GM12872 (cell line): ENCODE data around the gene SHROOM3.

Source experiments
- TF ChIP-seq, protein P1 (sequence below): IDR thresholded peaks from 3 replicates; pipeline ENCODE4 v1.5.1; 2011; ENCODE audit warnings: low read depth, mild to moderate bottlenecking, low read length, moderate library complexity; ENCODE audit not compliant: insufficient read depth

Gene SHROOM3

DNA sequence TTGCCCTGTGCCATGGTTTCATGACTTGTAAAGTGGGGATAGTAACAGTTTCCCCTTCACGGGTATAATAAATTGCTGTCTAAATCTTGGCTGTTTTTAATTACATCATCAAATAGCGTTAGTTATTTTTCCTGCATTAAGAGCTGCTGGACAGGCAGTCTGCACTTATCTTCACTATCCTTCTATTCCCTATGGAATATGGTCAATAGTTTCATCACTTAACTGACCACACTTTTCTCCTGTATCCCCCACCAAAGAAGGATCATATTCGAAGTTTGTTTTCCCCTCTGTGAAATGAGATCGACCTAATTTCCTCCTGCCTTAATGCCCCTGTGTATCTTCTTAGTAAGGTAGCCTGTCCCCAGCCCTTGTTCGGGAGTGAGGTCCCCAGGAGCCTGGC is 133.2 kb downstream of the SHROOM3 start:
- TF ChIP-seq, protein P1, sequence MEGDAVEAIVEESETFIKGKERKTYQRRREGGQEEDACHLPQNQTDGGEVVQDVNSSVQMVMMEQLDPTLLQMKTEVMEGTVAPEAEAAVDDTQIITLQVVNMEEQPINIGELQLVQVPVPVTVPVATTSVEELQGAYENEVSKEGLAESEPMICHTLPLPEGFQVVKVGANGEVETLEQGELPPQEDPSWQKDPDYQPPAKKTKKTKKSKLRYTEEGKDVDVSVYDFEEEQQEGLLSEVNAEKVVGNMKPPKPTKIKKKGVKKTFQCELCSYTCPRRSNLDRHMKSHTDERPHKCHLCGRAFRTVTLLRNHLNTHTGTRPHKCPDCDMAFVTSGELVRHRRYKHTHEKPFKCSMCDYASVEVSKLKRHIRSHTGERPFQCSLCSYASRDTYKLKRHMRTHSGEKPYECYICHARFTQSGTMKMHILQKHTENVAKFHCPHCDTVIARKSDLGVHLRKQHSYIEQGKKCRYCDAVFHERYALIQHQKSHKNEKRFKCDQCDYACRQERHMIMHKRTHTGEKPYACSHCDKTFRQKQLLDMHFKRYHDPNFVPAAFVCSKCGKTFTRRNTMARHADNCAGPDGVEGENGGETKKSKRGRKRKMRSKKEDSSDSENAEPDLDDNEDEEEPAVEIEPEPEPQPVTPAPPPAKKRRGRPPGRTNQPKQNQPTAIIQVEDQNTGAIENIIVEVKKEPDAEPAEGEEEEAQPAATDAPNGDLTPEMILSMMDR: no peak

DNA sequence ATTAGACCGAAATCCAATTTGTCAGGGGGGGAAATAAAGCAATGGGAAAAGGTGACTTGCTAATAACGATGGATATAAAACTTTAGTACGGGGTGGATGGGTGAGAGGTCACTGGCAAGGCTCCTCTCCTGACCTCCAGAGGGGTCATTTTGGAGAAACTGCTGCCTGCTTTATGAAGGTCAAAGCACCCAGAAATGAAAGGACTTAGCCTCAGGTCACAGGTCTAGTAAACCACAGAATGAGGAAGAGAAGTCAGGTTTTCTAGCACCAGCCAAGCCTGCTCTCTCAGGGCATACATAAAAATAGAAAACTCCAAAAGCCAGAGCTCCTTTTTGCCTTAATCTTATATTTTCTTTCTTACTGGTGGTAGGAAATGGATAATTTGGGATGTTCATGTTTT is 134.2 kb downstream of the SHROOM3 start:
- TF ChIP-seq, protein P1: no peak

DNA sequence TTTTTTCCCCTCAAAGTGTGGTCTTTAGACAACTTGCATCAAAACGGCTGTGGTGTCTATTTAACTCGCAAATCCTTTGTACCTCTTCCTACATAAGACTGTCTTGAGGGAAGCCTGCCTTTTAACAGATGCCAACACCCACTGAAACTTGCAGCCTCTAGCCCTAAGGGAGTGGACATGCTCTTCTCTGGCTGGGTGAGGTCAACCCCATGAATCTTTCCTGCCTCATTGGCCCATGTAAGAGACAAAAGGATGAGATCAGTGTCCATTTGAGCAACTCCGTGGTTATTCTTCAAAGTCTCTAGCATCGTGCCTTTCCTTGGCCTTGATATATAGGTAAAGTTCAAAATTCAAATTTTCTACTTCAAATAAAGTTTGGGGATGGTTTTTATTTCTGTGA is 134.7 kb downstream of the SHROOM3 start:
- TF ChIP-seq, protein P1: no peak

DNA sequence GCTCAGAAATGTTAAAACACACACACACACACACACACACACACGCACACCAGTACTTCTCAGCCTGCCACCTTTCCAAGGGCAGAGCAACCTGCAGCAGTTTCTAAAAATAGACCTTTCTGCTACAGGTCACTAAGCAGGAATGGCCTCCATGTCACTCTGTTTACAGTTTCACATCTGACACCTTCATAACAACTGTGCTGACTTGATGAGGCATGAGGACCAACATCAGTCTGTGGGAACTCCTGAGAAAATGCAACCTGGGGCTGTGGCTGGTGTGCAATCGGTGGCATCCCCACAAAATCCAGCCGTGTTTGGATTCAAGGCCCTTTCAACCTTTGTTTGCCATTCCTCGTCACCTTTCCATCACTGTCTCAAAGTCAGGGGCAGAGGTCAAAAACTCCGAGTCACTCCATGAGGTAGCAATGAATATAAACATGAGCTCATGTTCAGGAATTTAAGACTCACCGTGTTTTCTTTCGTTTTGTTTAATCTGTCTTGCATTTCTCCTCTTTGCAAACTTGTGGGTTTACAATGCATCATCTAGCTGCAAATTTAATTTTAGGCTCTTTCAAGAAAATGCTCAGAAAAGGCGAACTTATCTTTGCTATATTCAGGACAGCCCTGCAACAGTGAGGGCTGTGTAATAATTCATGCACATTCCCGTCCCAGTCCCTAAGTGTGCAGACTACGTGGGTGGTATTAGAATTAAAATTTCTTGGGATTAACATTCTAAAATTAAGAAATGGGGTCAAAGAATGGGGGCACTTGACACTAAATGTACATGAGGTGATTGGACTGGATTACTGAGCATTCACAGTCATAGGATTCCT is 135.3 kb downstream of the SHROOM3 start:
- TF ChIP-seq, protein P1: no peak

DNA sequence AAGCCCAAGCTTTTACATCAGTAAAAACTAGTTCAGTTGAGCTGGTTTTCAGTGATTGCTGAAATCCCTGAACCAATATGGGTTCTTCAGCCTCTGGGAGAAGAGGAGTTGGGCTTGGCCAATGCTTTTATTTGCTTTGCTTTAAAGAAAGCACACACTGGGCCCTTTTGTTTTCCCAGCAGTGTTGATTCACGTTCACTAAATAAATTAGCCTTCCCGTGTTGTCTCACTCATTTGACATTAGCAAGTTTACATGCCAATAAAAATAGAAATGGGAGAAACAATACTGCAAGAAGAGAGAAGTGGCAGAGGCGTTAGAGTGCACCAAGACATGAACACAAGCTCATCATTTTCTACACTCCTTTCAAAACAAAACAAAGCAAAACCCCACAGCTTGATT is 136.2 kb downstream of the SHROOM3 start:
- TF ChIP-seq, protein P1: no peak

DNA sequence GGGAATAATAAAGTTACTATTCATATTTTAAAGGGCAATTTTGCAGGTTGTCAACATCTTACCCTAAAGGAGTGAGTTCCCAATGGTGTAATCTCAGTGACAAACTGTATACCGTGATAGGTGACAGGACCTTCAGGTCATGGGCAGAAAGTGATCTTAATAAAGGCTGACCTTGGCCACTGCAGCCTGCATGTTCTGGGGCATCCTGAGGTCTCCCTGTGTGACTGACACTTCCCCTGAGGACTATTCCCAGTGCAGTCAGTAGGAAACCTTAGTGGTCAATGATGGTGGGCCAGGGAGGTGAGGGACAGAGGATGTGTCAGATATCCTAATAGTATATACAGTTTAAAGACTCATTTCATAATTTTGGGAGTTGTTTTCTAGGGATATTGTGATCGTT is 137.2 kb downstream of the SHROOM3 start:
- TF ChIP-seq, protein P1: no peak

DNA sequence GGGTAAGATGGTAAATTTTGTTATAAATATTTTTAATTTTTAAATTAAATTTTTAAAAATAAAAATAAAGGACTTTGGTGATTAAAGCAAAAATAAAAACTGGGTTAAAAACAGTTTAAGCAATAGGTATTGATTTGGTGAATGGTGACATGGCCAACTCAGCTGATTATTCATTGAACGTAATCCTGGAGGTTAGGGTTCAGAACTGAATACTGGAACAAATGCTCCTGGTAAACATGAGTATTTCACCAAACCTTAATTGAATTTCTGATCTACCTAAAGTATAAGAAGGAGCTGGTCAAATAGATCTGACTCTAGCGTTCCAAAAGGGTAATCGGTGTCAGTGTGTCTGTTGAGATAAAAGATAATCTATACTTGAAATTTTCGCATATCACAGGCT is 141.8 kb downstream of the SHROOM3 start:
- TF ChIP-seq, protein P1: no peak
